Islet precursor cell (in vitro differentiated cells): ENCODE results near the gene NLGN2.
A peak's percentile ranks its signal among the peaks of the same experiment; 100 is the strongest.

Experiments used
- DNase-seq: peaks from one replicate; pipeline ENCODE4 v3.0.0-alpha.2; 2018

The NLGN2 gene

GRCh38 chr17:7437950-7438614 is 30.4 kb downstream of the NLGN2 start:
- peak; percentile 84 for DNase-seq

- DNase-seq, result no peak
Observed at GRCh38 chr17:7438656-7439460, 31.2 kb downstream of the NLGN2 start.

GRCh38 chr17:7439462-7440112 is 31.9 kb downstream of the NLGN2 start, which contains the start of gene FGF11:
TSS of gene FGF11 (plus strand) at chr17:7439512. CDS start at chr17:7439621, 109 bp downstream.
- DNase-seq, result peak; percentile 75

DNA sequence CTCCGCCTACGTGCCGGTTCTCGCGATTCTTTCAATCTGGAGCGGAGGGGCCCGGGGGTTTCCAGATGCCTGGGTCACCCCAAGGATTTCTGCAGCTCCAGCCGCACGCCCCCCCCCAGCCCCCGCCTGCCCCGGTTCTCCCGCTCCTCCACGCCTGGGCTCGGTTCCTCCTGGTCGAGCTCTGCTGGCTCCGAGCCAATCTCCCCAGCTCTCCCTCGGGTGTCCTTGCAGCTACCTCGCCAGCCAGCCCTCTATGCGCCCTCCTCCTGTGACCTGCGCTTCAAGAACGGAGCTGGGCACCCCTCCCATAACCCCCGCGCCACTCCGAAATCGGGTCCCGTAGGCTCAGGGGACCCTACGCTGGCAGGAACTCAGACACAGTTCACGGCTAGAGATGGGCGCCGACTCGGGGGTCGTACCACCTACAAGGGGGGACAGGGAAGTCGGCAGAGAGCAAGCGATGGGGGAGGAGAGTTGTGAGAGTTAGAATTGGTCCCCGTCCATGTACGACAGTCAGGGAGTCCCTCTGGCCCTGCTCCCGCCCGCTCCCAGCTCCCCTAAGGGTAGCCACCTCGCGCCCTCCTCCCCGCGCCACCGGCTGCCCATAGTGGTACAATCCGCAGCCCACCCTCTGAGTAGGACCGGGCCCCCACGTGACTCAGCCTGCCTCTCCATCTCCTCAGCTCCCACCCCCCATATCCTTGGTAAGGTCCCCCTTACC is 32.6 kb downstream of the NLGN2 start:
- peak; percentile 67 for DNase-seq

DNA sequence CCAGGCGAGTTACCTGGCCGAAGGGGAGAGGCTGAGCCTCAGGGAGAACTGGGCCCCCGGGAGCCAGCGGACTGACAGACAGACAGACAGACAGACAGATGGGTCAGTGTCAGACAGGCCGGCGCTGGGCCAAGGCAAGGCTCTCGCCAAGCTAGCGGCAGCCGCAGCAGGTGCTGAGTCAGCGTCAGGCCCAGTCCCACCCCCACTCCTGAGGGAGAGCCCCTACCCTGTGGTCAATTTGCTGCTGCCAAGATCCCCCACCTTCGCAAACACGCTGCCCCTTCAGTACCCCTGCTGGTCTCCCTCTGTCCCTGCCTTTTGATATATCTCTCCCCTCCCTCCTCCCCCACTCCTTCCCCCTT is 33.2 kb downstream of the NLGN2 start:
- peak; percentile 80 for DNase-seq

GRCh38 chr17:7441266-7441665 is 33.6 kb downstream of the NLGN2 start:
- peak; percentile 64 for DNase-seq

GRCh38 chr17:7442142-7442541 is 34.5 kb downstream of the NLGN2 start:
- no peak for DNase-seq

DNA sequence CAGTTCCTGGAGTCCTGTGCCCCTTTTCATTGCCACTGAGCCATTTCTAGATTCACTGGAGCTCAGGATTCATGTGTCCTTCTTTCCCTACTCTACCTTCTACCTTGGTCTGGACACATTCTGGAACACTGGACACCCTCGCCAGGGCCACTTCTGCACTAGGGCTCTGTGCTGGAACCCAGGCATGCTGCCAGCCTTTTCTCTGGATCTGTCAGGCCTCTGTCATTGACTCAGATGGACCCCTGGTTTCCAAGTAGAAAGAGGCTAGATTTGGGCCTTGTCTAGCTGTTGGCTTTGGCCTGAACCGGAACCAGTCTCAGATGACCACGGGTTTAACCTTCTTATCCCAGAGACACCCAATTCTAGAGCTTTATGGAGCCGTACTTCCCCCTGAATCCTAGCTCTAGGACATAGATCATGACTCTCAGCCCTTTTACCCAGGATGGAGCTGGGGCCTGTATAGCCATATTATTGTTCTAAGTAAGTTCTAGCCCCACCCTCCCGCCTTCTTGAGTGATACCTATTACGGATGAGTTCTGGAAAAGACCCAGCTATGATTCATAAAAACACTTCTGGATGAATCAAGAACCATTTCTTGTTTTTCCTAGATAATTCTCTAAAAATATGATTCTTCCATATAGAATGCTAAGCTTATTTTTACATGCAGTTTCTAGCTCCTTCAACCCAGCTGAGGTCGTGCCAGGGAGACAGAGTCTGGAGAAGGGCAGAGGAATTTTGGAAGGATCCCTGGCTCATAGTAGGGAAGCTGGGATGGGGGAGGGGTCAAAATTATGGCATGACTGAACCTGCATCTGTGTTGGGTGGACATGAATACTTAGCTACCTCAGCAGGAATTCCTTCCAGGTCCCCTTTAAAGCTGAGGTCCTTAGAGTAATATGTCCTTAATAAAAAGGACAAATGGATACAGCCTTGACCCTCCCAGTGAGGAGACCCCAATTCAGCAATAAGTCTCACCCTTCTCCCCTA is 36.1 kb downstream of the NLGN2 start:
- DNase-seq, result no peak

- peak; percentile 97 for DNase-seq
Observed at GRCh38 chr17:7444682-7445618, 37.3 kb downstream of the NLGN2 start, which contains the start of gene CHRNB1. TSS of gene CHRNB1 (plus strand) at chr17:7445061. CDS start at chr17:7445128, 67 bp downstream.

DNA sequence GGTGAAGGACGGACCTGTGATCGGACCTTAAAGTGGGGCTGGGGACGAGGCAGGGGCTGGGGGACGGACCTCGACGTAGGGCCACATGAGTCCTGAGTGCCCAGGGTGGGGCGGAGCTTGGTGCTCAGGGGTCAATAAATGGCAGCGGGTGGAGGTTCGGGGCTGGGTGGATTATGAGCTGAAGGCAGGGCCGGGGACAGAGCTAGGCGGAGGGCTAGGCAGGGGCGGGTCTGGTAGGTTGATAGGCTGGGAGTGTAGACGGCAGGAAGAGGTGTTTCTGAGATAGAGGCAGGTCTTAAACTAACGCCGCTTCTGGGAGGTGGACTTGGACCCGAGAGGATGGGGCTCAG is 37.9 kb downstream of the NLGN2 start:
- peak; percentile 96 for DNase-seq

- no peak for DNase-seq
Observed at GRCh38 chr17:7448461-7448860, 40.8 kb downstream of the NLGN2 start.

DNA sequence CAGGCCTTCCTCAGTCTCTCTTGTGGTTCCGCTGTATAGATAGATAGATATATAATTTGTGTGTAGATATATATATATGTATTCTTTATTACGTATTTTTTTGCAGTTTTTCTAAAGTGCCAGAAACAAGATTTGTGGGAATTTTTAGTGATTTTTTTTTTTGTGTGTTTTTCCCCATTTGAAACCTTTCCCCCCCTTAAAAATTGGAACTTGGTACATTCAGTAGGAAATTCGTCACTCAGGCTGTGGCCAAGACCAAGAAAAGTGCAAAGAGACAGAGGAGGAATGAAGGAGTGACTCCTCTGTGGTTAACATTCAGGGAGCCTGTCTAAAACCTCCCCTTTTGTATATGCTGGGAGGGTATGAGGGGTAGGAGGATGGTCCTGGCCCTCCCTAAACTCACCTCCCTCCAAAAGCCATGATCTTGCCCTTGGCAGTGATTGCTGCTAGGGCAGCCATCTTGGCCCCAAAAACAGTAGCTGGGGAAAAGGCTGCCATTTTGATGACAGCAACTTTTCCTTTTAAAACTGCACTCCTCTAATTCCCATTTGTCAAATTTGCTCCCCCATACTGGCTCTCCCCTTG is 52.4 kb downstream of the NLGN2 start:
- DNase-seq, result no peak

DNA sequence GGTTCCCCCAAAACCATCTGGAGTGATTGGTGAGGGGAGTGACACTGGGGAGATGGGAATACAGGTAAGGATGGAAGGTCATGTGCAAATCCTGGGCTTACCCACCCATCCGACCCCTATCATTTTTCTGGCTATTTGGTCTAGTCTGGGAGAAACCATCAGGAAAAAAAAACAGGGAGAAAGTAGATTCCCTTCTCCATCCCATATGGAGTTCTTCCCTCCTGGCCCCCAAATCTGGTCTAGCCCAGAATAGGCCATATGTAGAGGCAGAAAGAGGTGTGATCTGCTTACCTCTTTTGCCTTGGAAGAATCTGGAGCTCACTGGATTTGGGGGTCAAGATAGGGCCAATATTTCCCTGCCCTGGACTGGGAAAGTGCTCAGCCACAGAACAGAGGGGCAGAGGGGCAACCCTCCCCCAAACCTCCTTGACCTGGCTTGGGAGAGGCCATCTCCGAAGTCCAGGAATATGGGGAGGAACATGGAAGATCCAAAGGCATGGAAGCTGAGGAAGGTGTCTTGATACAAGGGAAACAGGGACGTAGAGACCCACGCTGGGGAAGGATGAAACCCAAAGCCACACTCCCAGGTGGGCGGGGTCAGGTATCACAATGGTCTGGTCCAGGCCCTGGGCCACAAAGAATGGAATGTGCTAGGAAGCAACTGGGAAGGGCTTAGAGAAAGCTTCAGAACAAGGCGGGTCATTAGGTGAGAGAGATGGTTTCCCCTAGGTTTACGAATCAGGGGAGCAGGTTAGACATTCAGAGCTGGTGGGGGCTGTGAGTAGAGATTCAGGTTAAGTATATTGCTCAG is 53.4 kb downstream of the NLGN2 start:
- DNase-seq, result no peak

DNA sequence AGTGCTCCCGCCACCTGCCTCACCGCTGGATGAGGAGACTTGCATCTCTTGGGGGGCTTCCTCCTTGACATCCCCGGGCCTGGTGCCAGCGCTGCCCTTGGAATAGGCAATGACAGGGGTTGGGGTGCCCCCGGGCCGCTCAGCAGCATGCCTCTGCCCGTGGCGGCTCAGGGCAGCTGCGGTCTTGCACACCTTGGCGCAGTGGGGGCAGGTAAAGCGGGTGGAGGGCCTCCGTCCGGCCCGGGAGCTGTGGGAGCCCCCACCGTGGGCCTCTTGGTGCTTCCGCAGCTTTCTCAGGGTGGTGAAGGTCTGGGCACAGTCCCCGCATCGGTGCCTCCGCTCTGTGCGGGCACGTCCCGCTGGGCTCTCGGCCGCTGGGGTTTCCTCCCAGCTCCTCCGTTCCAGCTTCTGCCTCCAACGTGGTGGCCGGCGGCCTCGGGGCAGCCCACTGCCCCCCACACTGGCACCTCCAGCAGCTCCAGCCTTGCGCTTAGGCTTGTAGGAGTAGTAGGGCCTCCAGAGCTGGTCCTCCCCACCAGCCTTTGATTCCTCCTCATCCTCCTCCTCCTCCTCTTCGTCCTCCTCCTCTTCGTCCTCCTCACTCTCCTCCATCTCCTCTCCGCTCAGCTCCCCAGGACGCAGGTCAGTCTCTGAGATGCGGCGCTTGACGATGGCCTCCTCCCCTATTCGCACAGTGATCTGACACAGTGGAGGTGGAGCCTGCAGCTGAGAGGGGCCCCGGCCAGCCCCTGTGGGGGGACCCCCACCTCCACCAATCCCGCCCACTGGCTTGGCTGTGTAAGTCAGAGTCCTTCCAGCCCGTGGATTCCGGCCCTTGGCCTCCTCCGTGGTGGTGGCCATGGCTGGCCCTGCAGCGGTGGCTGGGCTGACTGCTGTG is 55.1 kb downstream of the NLGN2 start:
- no peak for DNase-seq

DNA sequence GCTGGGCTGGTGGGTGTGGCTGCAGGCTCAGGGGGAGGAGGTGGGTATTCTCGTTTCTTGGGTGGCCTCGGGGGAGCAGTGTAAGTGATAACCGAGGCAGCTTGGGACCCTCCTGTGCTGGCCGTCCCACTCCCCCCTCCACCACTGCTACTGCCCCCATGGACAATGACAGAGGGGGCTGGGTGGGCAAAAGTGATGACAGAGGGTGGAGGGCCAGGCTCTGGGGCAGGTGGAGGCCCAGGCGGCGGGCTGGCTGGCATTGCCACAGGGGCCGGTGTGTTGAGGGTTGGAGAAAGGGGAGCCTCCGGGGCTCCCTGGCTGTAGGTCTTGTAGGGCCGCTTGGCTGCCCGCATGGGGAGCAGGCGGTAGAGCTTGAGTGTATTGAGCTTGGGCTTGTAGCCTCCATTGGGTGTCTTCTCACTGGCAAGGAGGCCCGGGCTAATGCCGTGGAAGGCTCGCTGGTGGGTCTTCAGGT is 55.8 kb downstream of the NLGN2 start:
- no peak for DNase-seq

- DNase-seq, result no peak
Observed at GRCh38 chr17:7464081-7464480, 56.4 kb downstream of the NLGN2 start.

DNA sequence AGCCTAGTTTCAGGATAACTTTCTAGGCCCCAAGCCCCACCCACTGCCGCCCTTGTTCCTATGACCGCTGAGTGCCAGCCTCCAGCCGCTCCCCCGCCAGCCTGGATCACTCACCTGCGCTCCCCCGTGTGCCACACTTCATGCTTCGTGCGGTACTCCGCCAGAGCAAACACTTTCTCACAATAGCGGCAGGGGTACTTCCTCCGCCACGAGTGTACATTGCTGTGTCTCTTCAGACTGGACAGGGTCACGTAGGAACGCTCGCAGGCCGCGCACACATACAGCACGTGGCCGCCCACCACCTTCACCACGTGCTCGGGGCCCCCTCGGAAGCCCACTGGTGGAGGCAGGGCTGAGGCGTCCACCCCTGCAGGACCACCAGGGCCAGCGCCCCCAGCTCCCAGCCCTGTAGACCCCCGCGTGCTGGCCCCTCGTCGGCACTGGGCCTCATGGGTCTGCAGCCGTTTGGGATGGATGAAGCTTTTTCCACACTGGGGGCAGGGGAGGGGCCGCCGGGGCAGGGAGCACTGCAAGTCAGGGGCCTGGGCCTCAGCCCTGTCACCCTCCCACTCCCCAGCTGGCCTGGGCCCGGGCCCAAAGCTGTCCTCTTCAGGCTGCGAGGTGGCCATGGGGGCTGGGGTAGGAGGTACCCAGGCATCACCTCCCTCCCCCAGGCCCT is 58.1 kb downstream of the NLGN2 start:
- no peak for DNase-seq

DNA sequence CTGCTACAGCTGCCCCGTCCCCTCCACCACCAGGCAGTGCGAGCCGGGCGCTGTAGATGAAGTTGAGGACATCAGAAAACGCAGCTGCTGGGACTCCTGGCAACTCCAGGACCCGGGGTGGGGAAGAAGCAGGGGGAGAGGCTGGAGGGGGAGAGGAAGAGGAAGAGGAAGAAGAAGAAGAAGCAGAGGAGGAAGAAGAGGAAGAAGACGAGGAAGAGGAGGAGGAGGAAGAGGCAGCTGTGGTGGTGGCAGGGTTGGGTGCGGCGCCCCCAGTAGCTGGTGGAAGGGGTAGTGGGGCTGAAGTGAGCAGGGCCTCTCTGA is 58.6 kb downstream of the NLGN2 start:
- no peak for DNase-seq
